Caco-2 (cell line): ENCODE measurements around the gene INTS13. TPM values are rescaled to one million over a fixed set of nuclear protein-coding genes. Genes with fewer than 3 reads are reported as not detected.

Experiments used
- BruUV-seq: library from RNA; stranded (reverse); fragments of 400-500 nt; replicated peaks from 2 replicates; lab custom pipeline; 2021; lab: Mats Ljungman, UMichigan
- CTCF ChIA-PET: fragments of 300-600 bp; sonication (Branson Sonifier 250); formaldehyde crosslinking; loops from one replicate; lab custom pipeline; 2022; ENCODE audit warnings: antibody characterized with exemption; lab: Charles Lee
- POLR2A ChIA-PET: fragments of 300-600 bp; sonication (Branson Sonifier 250); formaldehyde crosslinking; loops from one replicate; lab custom pipeline; 2022; ENCODE audit warnings: antibody characterized with exemption; lab: Charles Lee
- DNase-seq, 2 experiments: peaks; one replicate each; pipeline versions ENCODE4 v3.0.0 to v3.0.0-alpha.2; 2020 to 2022
- H3K27me3 ChIP-seq: replicated peaks from 2 replicates; pipeline ENCODE4 v1.6.0; 2011; ENCODE audit warnings: low read length; ENCODE audit not compliant: control insufficient read depth, insufficient read depth
- H3K36me3 ChIP-seq: 2 replicates; pipeline ENCODE4 v1.5.1; 2011; ENCODE audit warnings: low read length; ENCODE audit not compliant: control insufficient read depth, insufficient read depth
- H3K4me1 ChIP-seq: fragments of 250-450 bp; sonication (Bioruptor Pico); 2 replicates; pipeline ENCODE4 v1.5.1; 2020; ENCODE audit warnings: mild to moderate bottlenecking
- H3K4me3 ChIP-seq: 2 replicates; pipeline ENCODE4 v1.5.1; 2011; ENCODE audit warnings: low read depth, mild to moderate bottlenecking, control low read depth, low read length
- H3K9me3 ChIP-seq: fragments of 250-450 bp; sonication (Bioruptor Pico); 2 replicates; pipeline ENCODE4 v1.5.1; 2020; ENCODE audit warnings: mild to moderate bottlenecking, moderate library complexity
- H3K27ac Mint-ChIP-seq: one replicate; pipeline ENCODE4 v1.8.0; 2022; ENCODE audit warnings: mixed read lengths; ENCODE audit not compliant: unreplicated experiment
- H3K27me3 Mint-ChIP-seq: one replicate; pipeline ENCODE4 v1.8.0; 2022; ENCODE audit warnings: mixed read lengths; ENCODE audit not compliant: insufficient read depth, unreplicated experiment
- H3K36me3 Mint-ChIP-seq: one replicate; pipeline ENCODE4 v1.8.0; 2022; ENCODE audit warnings: mild to moderate bottlenecking, mixed read lengths; ENCODE audit not compliant: insufficient read depth, unreplicated experiment
- H3K4me1 Mint-ChIP-seq: one replicate; pipeline ENCODE4 v1.8.0; 2022; ENCODE audit warnings: low read depth, mixed read lengths; ENCODE audit not compliant: unreplicated experiment
- H3K4me3 Mint-ChIP-seq: one replicate; pipeline ENCODE4 v1.8.0; 2022; ENCODE audit warnings: mild to moderate bottlenecking, moderate library complexity, mixed read lengths; ENCODE audit not compliant: unreplicated experiment
- H3K9me3 Mint-ChIP-seq: one replicate; pipeline ENCODE4 v1.8.0; 2022; ENCODE audit warnings: mixed read lengths; ENCODE audit not compliant: unreplicated experiment
- intact Hi-C: fragments of 100-400 bp; cut with micrococcal nuclease; formaldehyde crosslinking; loops from one replicate; pipeline ENCODE4 v1.10.0; 2022; ENCODE audit not compliant: unreplicated experiment
- total RNA-seq: library from RNA; stranded (reverse); gene quantifications from 2 replicates; pipeline ENCODE4 v1.2.3, GENCODE V29; 2022
- TF ChIP-seq, protein P1 (sequence below), 2 experiments: fragments of 200-600 bp in 1 of 2; IDR thresholded peaks; 1 replicate in 1 of 2; 2 replicates in 1 of 2; pipeline versions ENCODE4 v1.5.1 to v1.8.0; 2011 to 2022; ENCODE audit warnings: antibody characterized with exemption in 1 of 2, control low read depth in 1 of 2, inconsistent platforms in 1 of 2, low read depth in 1 of 2, low read length in 1 of 2, mild to moderate bottlenecking in 1 of 2, moderate library complexity in 1 of 2; ENCODE audit not compliant: insufficient read depth in 1 of 2, severe bottlenecking in 1 of 2, unreplicated experiment in 1 of 2

The INTS13 gene
- total RNA-seq, 1 experiment from 2014 or later = 40.1 TPM

DNA sequence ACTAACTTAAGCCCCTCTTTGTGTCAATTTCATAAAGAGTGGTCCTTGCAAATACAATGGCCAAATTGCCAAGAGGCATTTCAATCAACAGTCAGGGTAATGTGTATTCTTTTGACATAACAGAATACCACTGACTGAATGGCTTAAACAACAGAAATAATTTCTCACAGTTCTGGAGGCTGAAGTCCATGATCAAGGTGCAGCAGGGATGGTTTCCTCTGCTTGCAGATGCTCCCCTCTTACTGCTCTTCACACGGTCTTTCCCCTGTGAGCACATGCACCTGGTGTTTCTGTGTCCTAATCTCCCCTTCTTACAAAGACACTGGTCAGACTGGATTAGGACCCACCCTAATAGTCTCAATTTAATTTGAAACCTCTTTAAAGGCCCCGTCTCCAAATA lies 32.4 kb upstream of the INTS13 start:
- Mint-ChIP-seq H3K36me3 (peaks cover 34% of the 10 kb centered on the region), H3K4me1 (no peaks in the 10 kb centered on the region), H3K4me3 (no peak overlapping the region), H3K27ac (no peak overlapping the region), H3K27me3 (no peaks in the 10 kb centered on the region), H3K9me3 (no peaks in the 10 kb centered on the region)
- Histone ChIP-seq H3K4me3 (no peak overlapping the region), H3K9me3 (no peaks in the 10 kb centered on the region), H3K27me3 (no peaks in the 10 kb centered on the region), H3K4me1 (no peaks in the 10 kb centered on the region), H3K36me3 (no peaks in the 10 kb centered on the region)
- TF ChIP-seq, protein P1, sequence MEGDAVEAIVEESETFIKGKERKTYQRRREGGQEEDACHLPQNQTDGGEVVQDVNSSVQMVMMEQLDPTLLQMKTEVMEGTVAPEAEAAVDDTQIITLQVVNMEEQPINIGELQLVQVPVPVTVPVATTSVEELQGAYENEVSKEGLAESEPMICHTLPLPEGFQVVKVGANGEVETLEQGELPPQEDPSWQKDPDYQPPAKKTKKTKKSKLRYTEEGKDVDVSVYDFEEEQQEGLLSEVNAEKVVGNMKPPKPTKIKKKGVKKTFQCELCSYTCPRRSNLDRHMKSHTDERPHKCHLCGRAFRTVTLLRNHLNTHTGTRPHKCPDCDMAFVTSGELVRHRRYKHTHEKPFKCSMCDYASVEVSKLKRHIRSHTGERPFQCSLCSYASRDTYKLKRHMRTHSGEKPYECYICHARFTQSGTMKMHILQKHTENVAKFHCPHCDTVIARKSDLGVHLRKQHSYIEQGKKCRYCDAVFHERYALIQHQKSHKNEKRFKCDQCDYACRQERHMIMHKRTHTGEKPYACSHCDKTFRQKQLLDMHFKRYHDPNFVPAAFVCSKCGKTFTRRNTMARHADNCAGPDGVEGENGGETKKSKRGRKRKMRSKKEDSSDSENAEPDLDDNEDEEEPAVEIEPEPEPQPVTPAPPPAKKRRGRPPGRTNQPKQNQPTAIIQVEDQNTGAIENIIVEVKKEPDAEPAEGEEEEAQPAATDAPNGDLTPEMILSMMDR (IDR thresholded peaks at IDR 0.05; ENCODE audit: insufficient read depth in 1 of 2, low read depth in 1 of 2, low read length in 1 of 2, severe bottlenecking in 1 of 2, unreplicated experiment in 1 of 2) = no peak
- ChIA-PET POLR2A (no interaction called here), CTCF (no interaction called here)
- no TSS peak for BruUV-seq
- intact Hi-C loops = no loop called here
- DNase-seq = no peak

DNA sequence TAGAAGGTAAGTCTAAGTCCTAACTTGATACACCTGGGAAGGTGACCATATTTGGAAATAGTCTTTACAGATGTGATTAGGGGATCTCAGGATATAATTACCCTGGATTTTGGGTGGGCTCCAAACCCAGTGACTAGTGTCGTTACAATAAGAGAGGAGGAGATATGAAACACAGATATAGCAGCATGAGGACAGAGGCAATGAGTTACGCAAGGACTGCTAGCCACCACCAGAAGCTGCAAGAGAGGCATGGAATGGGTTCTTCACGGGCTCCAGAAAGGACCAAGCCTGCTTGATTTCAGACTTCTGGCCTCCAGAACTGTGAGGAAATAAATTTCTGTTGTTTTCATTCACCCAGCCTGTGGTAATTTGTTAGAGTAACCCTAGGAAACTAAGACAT lies 29.1 kb upstream of the INTS13 start:
- no peak for DNase-seq
- Histone ChIP-seq H3K9me3 (no peaks in the 10 kb centered on the region), H3K36me3 (no peaks in the 10 kb centered on the region), H3K27me3 (no peaks in the 10 kb centered on the region), H3K4me3 (no peak overlapping the region), H3K4me1 (no peaks in the 10 kb centered on the region)
- H3K4me3 Mint-ChIP-seq = no peak overlapping the region
- TF ChIP-seq, protein P1 (IDR thresholded peaks at IDR 0.05; ENCODE audit: insufficient read depth in 1 of 2, low read depth in 1 of 2, low read length in 1 of 2, severe bottlenecking in 1 of 2, unreplicated experiment in 1 of 2) = no peak
- H3K9me3 Mint-ChIP-seq = no peaks in the 10 kb centered on the region
- no TSS peak for BruUV-seq
- intact Hi-C loops = loop anchor here (2.0 kb wide), 1 partner anchor 48 kb away; the partner anchor contains the start of gene TM7SF3
- H3K4me1 Mint-ChIP-seq = no peaks in the 10 kb centered on the region
- no peak overlapping the region for H3K27ac Mint-ChIP-seq
- CTCF ChIA-PET = no interaction called here
- H3K27me3 Mint-ChIP-seq = no peaks in the 10 kb centered on the region
- H3K36me3 Mint-ChIP-seq = peaks cover 35% of the 10 kb centered on the region
- POLR2A ChIA-PET = no interaction called here

- ChIA-PET CTCF (no interaction called here), POLR2A (no interaction called here)
- no peaks in the 10 kb centered on the region for H3K4me1 ChIP-seq
- no peaks in the 10 kb centered on the region for H3K27me3 Mint-ChIP-seq
- no peaks in the 10 kb centered on the region for H3K9me3 ChIP-seq
- H3K9me3 Mint-ChIP-seq = no peaks in the 10 kb centered on the region
- BruUV-seq = no TSS peak
- no peak overlapping the region for H3K27ac Mint-ChIP-seq
- no peak for DNase-seq
- H3K36me3 ChIP-seq = no peaks in the 10 kb centered on the region
- TF ChIP-seq, protein P1 (IDR thresholded peaks at IDR 0.05; ENCODE audit: insufficient read depth in 1 of 2, low read depth in 1 of 2, low read length in 1 of 2, severe bottlenecking in 1 of 2, unreplicated experiment in 1 of 2) = no peak
- no peaks in the 10 kb centered on the region for H3K4me1 Mint-ChIP-seq
- no peak overlapping the region for H3K4me3 ChIP-seq
- no peak overlapping the region for H3K4me3 Mint-ChIP-seq
- H3K27me3 ChIP-seq = no peaks in the 10 kb centered on the region
- intact Hi-C loops = no loop called here
- peaks cover 47% of the 10 kb centered on the region for H3K36me3 Mint-ChIP-seq
These were observed 25.6 kb upstream of the INTS13 start for GRCh38 chr12:26963413-26963812.
